Measurements from ENCODE around the gene LMNA. TPM values are rescaled to one million over a fixed set of nuclear protein-coding genes. Genes with fewer than 3 reads are reported as not detected.
"Not testable (repeated sequence)": the region's sequence is repeated elsewhere in the genome, so short reads cannot be mapped to it uniquely, and the experiment has no call there.

LMNA gene
- total and polyA plus RNA-seq, 7 experiments from 2014 or later, result 0.20 to 470 (median 11.8) TPM; not detected in 1

DNA sequence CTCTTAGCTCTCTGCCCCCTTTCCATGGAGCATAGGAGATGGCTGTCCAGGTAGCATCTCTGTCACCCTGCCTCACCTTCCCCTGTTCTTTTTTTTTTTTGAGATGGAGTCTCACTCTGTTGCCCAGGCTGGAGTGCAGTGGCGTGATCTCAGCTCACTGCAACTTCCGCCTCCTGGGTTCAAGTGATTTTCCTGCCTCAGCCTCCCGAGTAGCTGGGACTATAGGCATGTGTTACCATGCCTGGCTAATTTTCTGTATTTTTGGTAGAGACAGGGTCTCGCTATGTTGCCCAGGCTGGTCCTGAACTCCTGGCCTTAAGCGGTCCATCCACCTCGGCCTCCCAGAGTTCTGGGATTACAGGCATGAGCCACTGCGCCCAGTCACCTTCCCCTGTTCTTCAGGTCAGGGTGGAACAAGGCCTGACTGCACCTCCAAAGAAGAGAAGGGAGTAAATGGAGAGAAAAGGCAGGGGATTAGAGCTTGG lies 43.1 kb upstream of the LMNA start:
- H3K36me3 ChIP-seq (ENCODE audit: control insufficient read depth in 2 of 3, insufficient read depth in 3 of 3, low read length in 3 of 3); ATAC-seq; H3K27me3 ChIP-seq (ENCODE audit: control insufficient read depth in 2 of 2, insufficient read depth in 2 of 2, low read length in 2 of 2); DNase-seq; H3K9me3 ChIP-seq (ENCODE audit: control insufficient read depth in 2 of 3, low read length in 3 of 3); H3K4me3 ChIP-seq (ENCODE audit: low read length); H3K27ac Mint-ChIP-seq; H3K4me1 ChIP-seq (ENCODE audit: control insufficient read depth in 2 of 2, insufficient read depth in 2 of 2, low read length in 2 of 2); intact Hi-C loops (cut with micrococcal nuclease); CTCF ChIA-PET; POLR2A ChIA-PET; H3K4me3 Mint-ChIP-seq; H3K9me3 Mint-ChIP-seq; H3K36me3 Mint-ChIP-seq; H3K27ac ChIP-seq (ENCODE audit: low read depth, low read length): not testable (repeated sequence)
- peaks cover 0 to 27% (median 0%) of the 10 kb centered on the region in 5 donors for H3K27me3 Mint-ChIP-seq
- peaks cover 0 to 10% (median 3%) of the 10 kb centered on the region in 7 donors for H3K4me1 Mint-ChIP-seq

DNA sequence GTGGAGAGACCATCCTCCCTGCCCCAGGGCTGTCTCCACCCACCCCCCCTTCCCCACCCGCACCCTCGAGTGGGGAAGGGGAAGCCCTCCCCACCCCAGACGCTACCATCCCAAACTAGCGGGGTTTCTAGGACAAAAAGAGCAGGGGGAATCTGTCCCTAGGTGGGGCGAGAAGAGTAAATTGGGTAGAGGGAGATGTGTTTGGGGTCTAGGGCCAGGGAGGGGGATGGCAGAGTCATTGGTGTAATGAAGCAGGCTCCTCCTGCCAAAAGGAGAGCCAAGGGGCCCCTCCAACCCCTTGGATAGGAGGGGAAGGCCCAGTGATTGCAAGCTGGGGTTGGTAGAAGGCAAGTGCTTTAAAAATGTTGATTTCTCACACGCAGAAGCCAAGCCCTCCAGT lies 42.3 kb upstream of the LMNA start:
- H3K9me3 Mint-ChIP-seq, result no peaks in the 10 kb centered on the region
- Histone ChIP-seq H3K9me3 (ENCODE audit: control insufficient read depth in 2 of 3, low read length in 3 of 3) (no peaks in the 10 kb centered on the region), H3K36me3 (ENCODE audit: control insufficient read depth in 2 of 3, insufficient read depth in 3 of 3, low read length in 3 of 3) (no peaks in the 10 kb centered on the region), H3K27ac (ENCODE audit: low read depth, low read length) (no peak overlapping the region), H3K4me1 (ENCODE audit: control insufficient read depth in 2 of 2, insufficient read depth in 2 of 2, low read length in 2 of 2) (no peaks in the 10 kb centered on the region), H3K27me3 (ENCODE audit: control insufficient read depth in 2 of 2, insufficient read depth in 2 of 2, low read length in 2 of 2) (no peaks in the 10 kb centered on the region), H3K4me3 (ENCODE audit: low read length) (no peak overlapping the region)
- H3K4me3 Mint-ChIP-seq, result no peak overlapping the region
- H3K27ac Mint-ChIP-seq, result no peak overlapping the region
- ATAC-seq, result no peak
- intact Hi-C loops (cut with micrococcal nuclease), result no loop called here
- H3K36me3 Mint-ChIP-seq, result no peaks in the 10 kb centered on the region
- peaks cover 0 to 7% (median 0%) of the 10 kb centered on the region in 7 donors for H3K4me1 Mint-ChIP-seq
- ChIA-PET CTCF (no interaction called here), POLR2A (no interaction called here)
- no peak for DNase-seq
- peaks cover 0 to 27% (median 0%) of the 10 kb centered on the region in 5 donors for H3K27me3 Mint-ChIP-seq

DNA sequence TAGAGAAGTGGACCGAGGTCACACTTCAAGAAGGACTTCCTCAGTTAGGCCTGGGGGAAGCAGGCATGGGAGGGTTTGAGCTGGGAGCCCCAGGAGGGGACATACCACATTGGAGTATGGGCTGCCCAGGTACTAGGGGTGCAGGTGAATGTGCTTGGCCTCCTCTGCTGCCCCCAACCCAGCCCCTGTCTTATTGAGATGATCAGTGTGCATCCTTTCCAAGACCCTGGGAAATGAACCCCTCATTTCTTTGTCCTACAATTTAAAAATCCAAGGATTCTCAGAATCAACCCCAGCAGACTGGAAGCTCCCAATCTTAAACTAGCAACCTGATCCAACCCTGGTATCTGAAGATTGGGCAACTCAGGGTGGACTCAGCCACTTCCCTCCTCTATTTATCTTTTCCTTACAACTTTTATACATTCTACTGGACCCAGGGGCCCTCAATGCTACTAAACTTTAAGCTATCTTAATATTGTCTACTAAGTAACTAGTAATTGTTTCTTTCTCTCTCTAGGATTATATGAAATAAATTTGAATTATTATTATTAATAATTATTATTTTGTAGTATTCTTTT lies 41.3 kb upstream of the LMNA start:
- H3K4me1 ChIP-seq (ENCODE audit: control insufficient read depth in 2 of 2, insufficient read depth in 2 of 2, low read length in 2 of 2), result no peaks in the 10 kb centered on the region
- intact Hi-C loops (cut with micrococcal nuclease), result no loop called here
- no peaks in the 10 kb centered on the region for H3K27me3 ChIP-seq (ENCODE audit: control insufficient read depth in 2 of 2, insufficient read depth in 2 of 2, low read length in 2 of 2)
- CTCF ChIA-PET, result no interaction called here
- H3K36me3 Mint-ChIP-seq, result no peaks in the 10 kb centered on the region
- no peak overlapping the region for H3K4me3 Mint-ChIP-seq
- peaks cover 0 to 10% (median 0%) of the 10 kb centered on the region in 7 donors for H3K4me1 Mint-ChIP-seq
- H3K36me3 ChIP-seq (ENCODE audit: control insufficient read depth in 2 of 3, insufficient read depth in 3 of 3, low read length in 3 of 3), result no peaks in the 10 kb centered on the region
- no peaks in the 10 kb centered on the region for H3K9me3 ChIP-seq (ENCODE audit: control insufficient read depth in 2 of 3, low read length in 3 of 3)
- no peak overlapping the region for H3K27ac Mint-ChIP-seq
- H3K27ac ChIP-seq (ENCODE audit: low read depth, low read length), result no peak overlapping the region
- H3K4me3 ChIP-seq (ENCODE audit: low read length), result no peak overlapping the region
- peaks cover 0 to 2% (median 0%) of the 10 kb centered on the region in 11 donors for H3K9me3 Mint-ChIP-seq
- peaks cover 0 to 31% (median 5%) of the 10 kb centered on the region in 5 donors for H3K27me3 Mint-ChIP-seq
- DNase-seq (no peak), ATAC-seq (no peak)
- POLR2A ChIA-PET, result no interaction called here

DNA sequence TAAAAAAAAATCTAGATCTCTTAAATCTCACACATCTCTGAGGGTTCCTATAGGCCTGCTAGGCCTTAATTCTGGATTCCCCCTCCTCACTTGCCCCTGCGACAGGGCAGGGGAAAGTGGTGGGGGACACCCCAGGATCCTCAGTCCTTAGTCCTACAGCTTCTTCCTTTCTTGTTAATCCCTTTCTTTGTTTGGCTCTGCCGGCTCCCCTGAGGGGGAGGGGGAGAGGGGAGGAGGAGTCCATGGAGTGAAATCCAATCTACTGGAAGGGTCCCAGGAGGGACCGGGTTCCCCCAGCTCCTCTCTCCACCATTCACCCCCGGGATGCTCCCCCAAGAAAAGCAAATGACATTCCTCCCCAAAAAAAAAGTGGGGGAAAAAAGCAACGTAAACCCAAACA lies 40.8 kb upstream of the LMNA start:
- ATAC-seq (no peak), DNase-seq (no peak)
- Mint-ChIP-seq H3K36me3 (no peaks in the 10 kb centered on the region), H3K9me3 (peaks cover 0 to 2% (median 0%) of the 10 kb centered on the region in 11 donors), H3K27ac (no peak overlapping the region), H3K4me1 (peaks cover 0 to 10% (median 0%) of the 10 kb centered on the region in 7 donors), H3K4me3 (no peak overlapping the region), H3K27me3 (peaks cover 0 to 36% (median 5%) of the 10 kb centered on the region in 5 donors)
- no peak overlapping the region for H3K27ac ChIP-seq (ENCODE audit: low read depth, low read length)
- H3K4me1 ChIP-seq (ENCODE audit: control insufficient read depth in 2 of 2, insufficient read depth in 2 of 2, low read length in 2 of 2), result no peaks in the 10 kb centered on the region
- H3K9me3 ChIP-seq (ENCODE audit: control insufficient read depth in 2 of 3, low read length in 3 of 3), result no peaks in the 10 kb centered on the region
- no peaks in the 10 kb centered on the region for H3K27me3 ChIP-seq (ENCODE audit: control insufficient read depth in 2 of 2, insufficient read depth in 2 of 2, low read length in 2 of 2)
- intact Hi-C loops (cut with micrococcal nuclease), result no loop called here
- POLR2A ChIA-PET, result no interaction called here
- CTCF ChIA-PET, result no interaction called here
- no peak overlapping the region for H3K4me3 ChIP-seq (ENCODE audit: low read length)
- no peaks in the 10 kb centered on the region for H3K36me3 ChIP-seq (ENCODE audit: control insufficient read depth in 2 of 3, insufficient read depth in 3 of 3, low read length in 3 of 3)

DNA sequence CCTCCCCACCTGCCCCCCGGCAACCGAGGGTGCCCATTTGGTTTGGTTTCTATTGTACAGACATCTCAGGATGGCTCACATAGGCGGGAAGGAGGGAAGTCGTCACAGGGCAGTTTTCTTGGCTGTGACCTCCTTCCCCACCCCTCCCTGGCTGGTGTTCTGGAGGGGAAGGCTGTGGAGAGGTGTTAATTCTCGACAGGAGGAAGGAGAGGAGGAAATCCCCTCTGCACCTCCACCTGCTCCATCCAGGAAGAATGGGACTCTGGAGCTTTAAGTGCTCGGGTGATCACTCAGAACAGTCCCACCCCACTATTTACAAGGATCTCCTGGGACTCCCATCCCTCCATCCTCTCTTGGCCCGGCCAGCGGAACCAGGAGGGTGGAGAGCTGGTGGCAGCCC lies 39.9 kb upstream of the LMNA start:
- peaks cover 0 to 2% (median 0%) of the 10 kb centered on the region in 11 donors for H3K9me3 Mint-ChIP-seq
- Histone ChIP-seq H3K4me1 (ENCODE audit: control insufficient read depth in 2 of 2, insufficient read depth in 2 of 2, low read length in 2 of 2) (no peaks in the 10 kb centered on the region), H3K36me3 (ENCODE audit: control insufficient read depth in 2 of 3, insufficient read depth in 3 of 3, low read length in 3 of 3) (no peaks in the 10 kb centered on the region), H3K27me3 (ENCODE audit: control insufficient read depth in 2 of 2, insufficient read depth in 2 of 2, low read length in 2 of 2) (no peaks in the 10 kb centered on the region), H3K27ac (ENCODE audit: low read depth, low read length) (no peak overlapping the region), H3K4me3 (ENCODE audit: low read length) (no peak overlapping the region), H3K9me3 (ENCODE audit: control insufficient read depth in 2 of 3, low read length in 3 of 3) (no peaks in the 10 kb centered on the region)
- H3K4me1 Mint-ChIP-seq, result peaks cover 0 to 10% (median 0%) of the 10 kb centered on the region in 7 donors
- CTCF ChIA-PET, result interaction anchor here (0.6 to 1.2 kb wide), 2 partner anchors 55 to 135 kb away, joined by 3 read pairs; no protein-coding TSS in a partner anchor
- DNase-seq, result no peak
- H3K27me3 Mint-ChIP-seq, result peaks cover 0 to 44% (median 5%) of the 10 kb centered on the region in 5 donors
- no peak overlapping the region for H3K4me3 Mint-ChIP-seq
- ATAC-seq, result no peak
- intact Hi-C loops (cut with micrococcal nuclease), result no loop called here
- no peaks in the 10 kb centered on the region for H3K36me3 Mint-ChIP-seq
- no peak overlapping the region for H3K27ac Mint-ChIP-seq
- POLR2A ChIA-PET, result no interaction called here

DNA sequence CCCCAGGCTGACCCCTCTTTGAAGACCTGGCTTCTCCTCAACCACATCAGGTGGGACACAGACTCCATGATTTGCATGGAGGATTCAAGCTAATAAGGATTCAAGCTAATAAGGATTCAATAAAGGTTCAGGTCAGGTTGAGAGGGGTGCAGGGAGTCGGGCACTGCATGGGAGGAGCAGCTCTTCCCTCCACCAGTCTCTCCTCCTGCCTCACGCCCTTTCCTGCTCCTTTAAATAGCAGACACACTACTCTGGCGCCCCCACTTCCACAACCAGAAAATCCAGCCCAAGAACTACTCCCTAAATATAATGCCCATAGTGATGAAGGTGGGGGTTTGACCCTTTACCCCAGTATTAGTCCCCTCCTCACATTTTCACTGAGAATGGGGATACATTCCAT lies 39.3 kb upstream of the LMNA start:
- H3K4me1 Mint-ChIP-seq, result peaks cover 0 to 10% (median 0%) of the 10 kb centered on the region in 7 donors
- H3K36me3 Mint-ChIP-seq, result no peaks in the 10 kb centered on the region
- peaks cover 0 to 2% (median 0%) of the 10 kb centered on the region in 11 donors for H3K9me3 Mint-ChIP-seq
- ChIA-PET POLR2A (no interaction called here), CTCF (interaction anchor here (1.2 kb wide), 1 partner anchor 55 kb away, joined by 3 read pairs; no protein-coding TSS in a partner anchor)
- no peaks in the 10 kb centered on the region for H3K36me3 ChIP-seq (ENCODE audit: control insufficient read depth in 2 of 3, insufficient read depth in 3 of 3, low read length in 3 of 3)
- no peak overlapping the region for H3K4me3 ChIP-seq (ENCODE audit: low read length)
- H3K27ac ChIP-seq (ENCODE audit: low read depth, low read length), result no peak overlapping the region
- H3K27ac Mint-ChIP-seq, result no peak overlapping the region
- H3K4me3 Mint-ChIP-seq, result peak overlapping the region in 1 of 10 donors; percentile 51
- H3K4me1 ChIP-seq (ENCODE audit: control insufficient read depth in 2 of 2, insufficient read depth in 2 of 2, low read length in 2 of 2), result no peaks in the 10 kb centered on the region
- DNase-seq (no peak), ATAC-seq (no peak)
- peaks cover 0 to 48% (median 5%) of the 10 kb centered on the region in 5 donors for H3K27me3 Mint-ChIP-seq
- no peaks in the 10 kb centered on the region for H3K27me3 ChIP-seq (ENCODE audit: control insufficient read depth in 2 of 2, insufficient read depth in 2 of 2, low read length in 2 of 2)
- intact Hi-C loops (cut with micrococcal nuclease), result no loop called here
- no peaks in the 10 kb centered on the region for H3K9me3 ChIP-seq (ENCODE audit: control insufficient read depth in 2 of 3, low read length in 3 of 3)

DNA sequence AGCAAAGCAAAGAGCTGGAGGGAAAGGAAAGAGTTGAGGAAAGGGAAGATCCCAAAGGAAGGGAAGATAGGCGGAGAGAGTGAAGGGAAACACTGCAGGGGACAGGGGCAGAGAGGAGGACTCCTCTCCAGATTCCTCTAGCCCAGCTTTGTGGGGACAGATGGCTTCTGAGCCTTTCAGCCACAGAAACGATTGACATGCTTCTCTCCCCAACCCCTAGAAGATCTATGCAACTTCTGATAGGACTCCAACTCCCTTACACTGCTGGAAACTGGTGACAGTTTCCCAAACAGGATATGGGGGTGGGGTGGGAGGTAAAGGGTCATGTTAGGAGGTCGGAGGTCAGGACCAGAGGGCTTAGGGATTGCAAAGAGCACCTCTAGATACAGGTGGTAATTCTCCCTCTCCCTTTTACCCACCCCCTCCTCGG lies 38.7 kb upstream of the LMNA start:
- DNase-seq (no peak), ATAC-seq (no peak)
- Histone ChIP-seq H3K27ac (ENCODE audit: low read depth, low read length) (no peak overlapping the region), H3K36me3 (ENCODE audit: control insufficient read depth in 2 of 3, insufficient read depth in 3 of 3, low read length in 3 of 3) (no peaks in the 10 kb centered on the region), H3K9me3 (ENCODE audit: control insufficient read depth in 2 of 3, low read length in 3 of 3) (no peaks in the 10 kb centered on the region), H3K4me3 (ENCODE audit: low read length) (no peak overlapping the region), H3K4me1 (ENCODE audit: control insufficient read depth in 2 of 2, insufficient read depth in 2 of 2, low read length in 2 of 2) (no peaks in the 10 kb centered on the region), H3K27me3 (ENCODE audit: control insufficient read depth in 2 of 2, insufficient read depth in 2 of 2, low read length in 2 of 2) (no peaks in the 10 kb centered on the region)
- Mint-ChIP-seq H3K4me1 (peaks cover 0 to 10% (median 0%) of the 10 kb centered on the region in 7 donors), H3K9me3 (peaks cover 0 to 2% (median 0%) of the 10 kb centered on the region in 11 donors), H3K4me3 (peak overlapping the region in 3 of 10 donors; percentile 40 to 73 (median 51)), H3K36me3 (no peaks in the 10 kb centered on the region), H3K27ac (no peak overlapping the region), H3K27me3 (peaks cover 0 to 49% (median 5%) of the 10 kb centered on the region in 5 donors)
- ChIA-PET CTCF (interaction anchor here (1.2 kb wide), 1 partner anchor 54 kb away, joined by 3 read pairs; no protein-coding TSS in a partner anchor), POLR2A (no interaction called here)
- intact Hi-C loops (cut with micrococcal nuclease), result no loop called here
